Measurements from ENCODE around the gene TNFRSF1A.

- TF ChIP-seq CTCF (IDR thresholded peaks at IDR 0.05; ENCODE audit: low read depth, low read length, poor library complexity, severe bottlenecking) (no peak), EZH2phosphoT487 (IDR thresholded peaks at IDR 0.05; ENCODE audit: borderline replicate concordance, low read length) (no peak)
These were observed 6.9 kb downstream of the TNFRSF1A start for GRCh38 chr12:6334940-6335450.

All from DOHH2 (cell line).